Activated naive CD4-positive, alpha-beta T cell treated with anti-CD3 and anti-CD28 coated beads for 36 hours (primary cell): Measurements from ENCODE around the gene TIGD4. TPM values are rescaled to one million over a fixed set of nuclear protein-coding genes. Genes with fewer than 3 reads are reported as not detected.

Source experiments
- CTCF ChIA-PET: fragments of 350-600 bp; sonication (Branson Sonifier 250); formaldehyde crosslinking; loops from one replicate; lab custom pipeline; 2021; ENCODE audit warnings: antibody characterized with exemption; lab: Charles Lee
- DNase-seq: peaks from one replicate; pipeline ENCODE4 v3.0.0-alpha.2; 2020
- H3K27ac Mint-ChIP-seq: one replicate; pipeline ENCODE4 v1.8.0; 2021; ENCODE audit warnings: mild to moderate bottlenecking, mixed read lengths
- H3K27me3 Mint-ChIP-seq: one replicate; pipeline ENCODE4 v1.8.0; 2021; ENCODE audit warnings: low read depth, mixed read lengths
- H3K36me3 Mint-ChIP-seq: one replicate; pipeline ENCODE4 v1.8.0; 2021; ENCODE audit warnings: low read depth, mixed read lengths
- H3K4me1 Mint-ChIP-seq: one replicate; pipeline ENCODE4 v1.8.0; 2021; ENCODE audit warnings: low read depth, mixed read lengths
- H3K4me3 Mint-ChIP-seq: one replicate; pipeline ENCODE4 v1.8.0; 2021; ENCODE audit warnings: mild to moderate bottlenecking, moderate library complexity, mixed read lengths
- H3K9me3 Mint-ChIP-seq: one replicate; pipeline ENCODE4 v1.8.0; 2021; ENCODE audit warnings: mixed read lengths
- intact Hi-C: fragments of 100-400 bp; cut with micrococcal nuclease; formaldehyde crosslinking; loops from one replicate; pipeline ENCODE4 v1.15.1; 2023
- total RNA-seq, 2 experiments: library from RNA; stranded (reverse); gene quantifications; one replicate each; pipeline ENCODE4 v1.2.3, GENCODE V29; 2021

TIGD4 gene
- total RNA-seq, 2 experiments from 2014 or later, result 0.07 to 0.27 TPM

DNA sequence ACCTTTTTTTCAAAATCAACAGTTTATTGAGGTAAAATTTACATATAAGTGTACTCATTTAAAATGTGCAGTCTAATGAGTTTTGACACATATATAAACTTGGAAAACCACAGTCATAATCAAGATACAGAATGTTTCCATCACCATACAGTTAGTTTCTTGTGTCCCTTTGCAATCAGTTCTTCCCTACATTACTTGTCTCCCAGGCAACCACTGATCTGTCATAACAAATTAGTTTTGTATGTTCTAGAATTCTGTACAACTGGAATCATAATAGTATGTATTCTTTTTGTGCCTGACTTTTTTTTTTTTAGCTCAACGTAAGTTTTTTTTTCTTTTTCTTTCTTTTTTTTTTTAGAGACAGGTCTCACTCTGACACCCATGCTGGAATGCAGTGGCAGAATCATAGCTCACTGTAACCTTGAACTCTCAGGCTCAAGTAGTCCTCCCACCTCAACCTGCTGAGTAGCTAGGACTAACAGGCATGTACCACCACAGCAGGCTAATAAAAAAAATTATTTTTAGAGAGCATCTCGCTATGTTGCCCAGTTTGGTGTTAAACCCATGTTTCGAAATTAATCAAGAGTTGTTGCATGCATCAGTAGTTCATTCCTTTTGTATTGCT is 27.1 kb upstream of the TIGD4 start:
- intact Hi-C loops, result no loop called here
- no peak overlapping the region for H3K4me3 Mint-ChIP-seq
- CTCF ChIA-PET, result interaction anchor here (0.6 to 0.7 kb wide), 2 partner anchors 126 to 309 kb away, joined by 3 to 4 read pairs; no protein-coding TSS in a partner anchor

DNA sequence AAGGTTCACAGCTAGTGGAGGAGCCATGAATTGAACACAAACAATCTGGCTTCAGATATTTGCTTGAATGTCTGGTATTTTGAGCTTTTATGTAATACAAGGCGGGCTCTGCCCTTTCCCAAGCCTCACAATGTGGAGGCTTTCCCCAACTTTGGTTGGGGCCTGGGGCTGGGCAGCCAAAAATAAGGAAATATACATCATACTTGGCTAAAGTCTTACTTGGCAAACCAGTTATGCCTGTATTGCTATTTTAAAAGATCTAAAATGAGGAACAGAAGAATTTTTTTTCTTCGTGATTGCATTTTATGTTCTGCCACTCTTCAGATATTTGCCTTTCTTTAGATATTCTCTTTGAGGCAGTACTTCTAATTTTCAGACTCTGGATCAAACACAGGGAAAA is 26.3 kb upstream of the TIGD4 start:
- Mint-ChIP-seq H3K27me3 (no peaks in the 10 kb centered on the region), H3K27ac (no peak overlapping the region), H3K9me3 (peaks cover 4% of the 10 kb centered on the region), H3K4me1 (peaks cover 10% of the 10 kb centered on the region), H3K36me3 (peaks cover 8% of the 10 kb centered on the region), H3K4me3 (no peak overlapping the region)
- no peak for DNase-seq
- CTCF ChIA-PET, result no interaction called here
- intact Hi-C loops, result no loop called here

More for the DNA sequence above, 27.1 kb upstream of the TIGD4 start:
- no peak overlapping the region for H3K27ac Mint-ChIP-seq
- H3K36me3 Mint-ChIP-seq, result peaks cover 15% of the 10 kb centered on the region
- no peak for DNase-seq
- peaks cover 4% of the 10 kb centered on the region for H3K9me3 Mint-ChIP-seq
- no peaks in the 10 kb centered on the region for H3K27me3 Mint-ChIP-seq
- H3K4me1 Mint-ChIP-seq, result peaks cover 10% of the 10 kb centered on the region

DNA sequence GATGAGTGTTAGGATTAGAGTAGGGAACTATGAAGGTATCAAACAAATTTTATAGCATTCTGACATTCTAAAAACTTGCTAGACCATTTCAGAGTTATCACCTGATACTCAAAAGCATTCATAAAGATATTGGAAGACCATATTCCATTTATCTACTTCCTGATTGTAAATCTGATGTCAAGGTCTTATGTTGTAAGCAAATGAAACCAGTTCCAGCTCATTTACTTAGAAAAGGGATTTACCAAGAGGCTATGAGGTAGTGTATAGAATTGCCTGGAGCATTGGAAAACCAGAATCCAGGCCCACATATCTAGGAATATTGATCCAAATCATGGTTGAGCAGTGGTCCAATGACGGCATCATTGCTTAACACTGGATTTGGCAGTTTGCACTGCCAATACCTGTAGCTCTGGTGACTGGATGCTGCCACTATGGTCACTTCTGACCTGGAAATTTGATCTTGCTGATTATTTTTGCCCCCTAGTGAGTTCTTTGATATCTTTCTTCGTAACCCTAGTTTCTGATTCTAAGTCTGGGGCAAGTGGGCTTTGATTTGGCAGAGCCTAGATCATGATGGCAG is 25.6 kb upstream of the TIGD4 start:
- H3K36me3 Mint-ChIP-seq, result peaks cover 5% of the 10 kb centered on the region
- no peak for DNase-seq
- no peak overlapping the region for H3K27ac Mint-ChIP-seq
- H3K4me3 Mint-ChIP-seq, result no peak overlapping the region
- CTCF ChIA-PET, result interaction anchor here (0.6 kb wide), 1 partner anchor 581 kb away, joined by 3 read pairs; no protein-coding TSS in a partner anchor
- peaks cover 10% of the 10 kb centered on the region for H3K4me1 Mint-ChIP-seq
- no peaks in the 10 kb centered on the region for H3K9me3 Mint-ChIP-seq
- intact Hi-C loops, result no loop called here
- H3K27me3 Mint-ChIP-seq, result no peaks in the 10 kb centered on the region

DNA sequence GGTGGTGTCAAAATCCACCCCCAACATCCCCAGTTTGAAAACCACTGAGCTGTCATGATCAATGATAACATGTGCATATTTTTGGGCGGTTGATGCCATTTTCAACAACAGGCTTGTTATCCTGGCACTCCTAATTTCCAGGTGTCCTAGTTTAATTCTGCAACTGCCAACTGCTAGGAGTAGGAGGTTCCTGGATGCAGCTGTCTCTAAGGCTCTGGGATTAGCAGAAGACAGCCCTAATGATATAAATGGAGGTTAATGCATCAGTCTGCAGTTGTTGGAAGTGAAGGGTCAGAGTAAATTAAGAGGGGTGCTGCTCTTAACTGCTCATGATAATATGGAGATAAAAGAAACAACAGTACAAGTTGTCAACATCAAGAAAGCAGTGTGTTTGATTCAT is 24.0 kb upstream of the TIGD4 start:
- no peak for DNase-seq
- CTCF ChIA-PET, result no interaction called here
- intact Hi-C loops, result no loop called here
- H3K27ac Mint-ChIP-seq, result no peak overlapping the region
- peaks cover 4% of the 10 kb centered on the region for H3K36me3 Mint-ChIP-seq
- no peaks in the 10 kb centered on the region for H3K27me3 Mint-ChIP-seq
- H3K4me3 Mint-ChIP-seq, result no peak overlapping the region
- H3K9me3 Mint-ChIP-seq, result no peaks in the 10 kb centered on the region
- H3K4me1 Mint-ChIP-seq, result peaks cover 10% of the 10 kb centered on the region

DNA sequence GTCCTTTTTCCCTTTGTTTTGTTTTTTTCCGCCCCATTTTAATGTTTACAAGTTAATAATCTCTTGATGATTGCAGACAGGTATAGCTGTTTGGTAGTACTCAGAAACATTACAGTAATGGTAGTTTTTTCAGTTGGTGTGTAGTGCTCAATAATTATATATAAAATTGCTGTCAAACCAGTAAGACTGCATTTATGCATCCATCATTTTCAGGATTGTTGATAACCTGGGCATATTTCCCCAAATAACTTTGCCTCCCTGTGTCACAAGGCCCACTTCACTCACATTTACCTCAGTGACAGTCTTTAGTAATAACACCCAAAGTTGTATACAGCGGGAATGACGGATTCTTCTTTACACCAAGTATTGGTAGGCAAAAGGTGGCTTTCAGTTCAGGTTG is 16.4 kb upstream of the TIGD4 start:
- Mint-ChIP-seq H3K36me3 (no peaks in the 10 kb centered on the region), H3K27me3 (no peaks in the 10 kb centered on the region), H3K4me3 (no peak overlapping the region), H3K27ac (no peak overlapping the region), H3K9me3 (no peaks in the 10 kb centered on the region), H3K4me1 (peaks cover 5% of the 10 kb centered on the region)
- no peak for DNase-seq
- intact Hi-C loops, result no loop called here
- CTCF ChIA-PET, result interaction anchor here (1.3 kb wide), 1 partner anchor 14 kb away, joined by 4 read pairs; no protein-coding TSS in a partner anchor

DNA sequence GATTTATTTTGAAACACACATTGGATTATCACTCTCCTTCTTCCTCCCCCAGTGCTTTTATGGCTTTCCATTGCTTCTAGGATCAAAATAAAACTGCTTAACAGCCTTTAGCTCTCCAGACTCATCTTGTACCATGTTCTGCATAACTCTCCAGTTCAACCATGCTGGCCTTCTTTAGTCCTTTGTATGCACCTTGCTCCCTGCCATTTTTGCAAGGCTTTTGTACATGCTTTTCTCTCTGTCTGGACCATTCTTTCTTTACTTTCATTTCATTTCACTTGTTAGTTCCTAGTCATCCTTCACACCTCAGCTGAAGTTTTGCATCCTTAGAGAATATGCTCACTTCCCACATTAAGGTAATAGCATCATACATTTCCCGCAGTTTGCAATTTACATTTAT is 7.1 kb upstream of the TIGD4 start:
- CTCF ChIA-PET, result no interaction called here
- H3K4me1 Mint-ChIP-seq, result peaks cover 28% of the 10 kb centered on the region
- H3K36me3 Mint-ChIP-seq, result peaks cover 2% of the 10 kb centered on the region
- peak overlapping the region; percentile 13 for H3K27ac Mint-ChIP-seq
- no peaks in the 10 kb centered on the region for H3K27me3 Mint-ChIP-seq
- no peaks in the 10 kb centered on the region for H3K9me3 Mint-ChIP-seq
- DNase-seq, result no peak
- intact Hi-C loops, result no loop called here
- no peak overlapping the region for H3K4me3 Mint-ChIP-seq

DNA sequence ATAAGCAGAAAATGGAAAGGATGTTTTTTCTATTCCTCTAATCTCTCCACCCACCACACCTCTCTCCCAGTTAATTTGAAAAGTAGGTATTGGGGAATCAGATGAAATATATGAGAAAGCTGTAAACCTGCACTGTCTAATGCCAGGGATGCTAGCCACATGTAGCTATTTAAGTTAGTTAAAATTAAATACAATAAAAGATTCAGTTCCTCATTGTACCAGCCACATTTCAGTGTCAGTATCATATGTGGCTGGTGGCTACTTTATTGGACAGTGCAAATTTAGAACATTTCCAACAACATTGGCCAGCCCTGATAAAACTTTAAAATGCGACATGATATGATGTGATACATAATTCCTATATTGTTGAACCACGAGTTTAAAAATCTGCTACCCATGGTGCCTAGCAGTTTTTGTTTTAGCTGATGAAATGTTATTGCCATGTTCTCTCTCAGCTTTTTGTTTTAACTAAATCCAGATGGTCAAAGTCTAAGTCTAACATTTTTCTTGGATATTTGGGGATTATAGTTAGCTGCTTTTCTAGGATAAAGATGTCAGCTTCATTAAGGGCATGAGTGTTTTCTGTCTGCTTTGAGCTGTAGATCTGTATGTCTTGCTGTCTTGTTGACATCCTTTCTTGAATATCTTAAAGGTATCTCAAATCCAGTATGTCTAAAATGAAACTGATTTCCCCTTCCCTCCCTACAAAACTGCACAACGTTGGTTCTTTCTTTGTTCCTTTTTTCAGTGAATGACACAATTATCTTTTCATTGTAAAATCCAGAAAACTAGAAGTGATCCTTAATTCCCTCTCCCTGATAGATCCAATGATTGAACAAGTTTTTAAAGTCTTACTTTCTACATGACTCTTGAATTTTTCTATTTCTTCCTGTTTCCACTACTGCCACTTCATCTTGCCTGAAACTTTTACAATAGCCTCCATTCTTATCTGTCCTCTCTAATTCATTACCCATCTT is 6.4 kb upstream of the TIGD4 start:
- intact Hi-C loops, result no loop called here
- CTCF ChIA-PET, result no interaction called here
- Mint-ChIP-seq H3K4me1 (peaks cover 31% of the 10 kb centered on the region), H3K27me3 (no peaks in the 10 kb centered on the region), H3K36me3 (peaks cover 2% of the 10 kb centered on the region), H3K4me3 (no peak overlapping the region), H3K27ac (peak overlapping the region; percentile 13), H3K9me3 (no peaks in the 10 kb centered on the region)
- no peak for DNase-seq

DNA sequence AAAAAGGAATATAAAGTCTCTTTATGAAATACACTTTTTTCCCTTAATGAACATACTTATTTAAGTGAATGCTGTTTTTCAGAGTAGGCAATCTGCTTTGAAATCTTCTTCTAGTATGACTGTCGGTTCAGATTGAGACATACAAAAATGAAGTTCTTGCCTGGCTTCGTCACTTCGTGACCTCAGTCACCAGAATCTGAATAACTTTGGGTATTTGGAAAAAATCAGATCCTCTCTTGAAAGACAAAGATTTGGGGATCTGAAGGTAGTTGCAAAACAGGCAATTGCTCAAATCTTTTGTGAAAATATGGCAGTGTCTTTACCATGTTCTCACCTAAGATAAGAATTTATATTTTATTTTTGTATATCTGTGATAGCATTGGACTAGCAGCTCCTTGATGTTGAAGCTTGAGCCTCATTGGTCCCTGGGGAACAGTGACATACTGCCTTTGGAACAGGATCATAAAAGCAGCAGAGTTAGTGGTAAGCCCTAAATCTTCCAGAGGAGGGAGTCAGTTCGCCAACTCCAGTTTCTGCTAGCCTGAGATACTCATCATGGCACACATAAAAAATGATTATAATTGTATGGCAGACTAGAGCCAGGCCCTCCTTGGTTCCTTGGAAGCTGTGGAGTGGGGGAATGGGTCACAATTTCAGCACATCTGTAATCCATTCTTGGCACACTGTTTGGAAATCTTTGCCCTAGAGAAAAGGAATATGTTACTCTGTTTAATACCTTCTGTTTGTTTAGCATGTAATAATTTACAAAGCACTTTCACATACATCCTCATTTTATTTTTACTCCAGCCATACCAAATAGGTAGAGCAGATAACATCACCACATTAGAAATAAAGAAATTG is 5.2 kb upstream of the TIGD4 start:
- Mint-ChIP-seq H3K36me3 (peaks cover 2% of the 10 kb centered on the region), H3K9me3 (no peaks in the 10 kb centered on the region), H3K4me3 (no peak overlapping the region), H3K27me3 (no peaks in the 10 kb centered on the region), H3K4me1 (peaks cover 36% of the 10 kb centered on the region), H3K27ac (no peak overlapping the region)
- peak; percentile 14 for DNase-seq
- intact Hi-C loops, result no loop called here
- CTCF ChIA-PET, result no interaction called here

DNA sequence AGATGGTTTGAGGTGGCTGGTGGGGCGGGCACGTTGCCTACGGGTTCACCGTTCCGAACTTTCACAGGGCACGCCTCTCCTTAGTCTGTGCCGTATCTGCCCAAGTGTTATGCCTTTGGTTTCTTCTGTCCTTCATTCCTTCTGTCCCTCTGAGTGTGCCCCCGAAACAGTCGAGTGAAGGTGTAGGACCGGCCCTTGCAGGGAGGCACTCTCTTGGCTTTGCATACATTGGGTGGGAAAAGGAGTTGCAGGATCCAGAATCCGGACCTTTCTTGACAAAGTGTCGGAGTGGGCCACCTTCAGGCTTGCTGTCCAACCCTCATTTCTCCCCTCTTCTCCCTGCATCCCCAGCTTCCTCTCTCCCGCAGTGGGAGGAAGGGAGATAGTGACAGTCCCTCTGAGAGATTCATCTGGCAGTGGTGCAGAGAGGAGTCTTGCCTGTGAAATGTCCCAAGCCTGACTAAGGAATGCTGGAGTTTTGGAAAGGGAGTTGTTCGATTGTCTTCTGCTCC is 793 bp upstream of the TIGD4 start:
- Mint-ChIP-seq H3K36me3 (no peaks in the 10 kb centered on the region), H3K4me3 (peak overlapping the region; percentile 91), H3K27ac (peak overlapping the region; percentile 75), H3K4me1 (peaks cover 27% of the 10 kb centered on the region), H3K27me3 (peaks cover 4% of the 10 kb centered on the region), H3K9me3 (no peaks in the 10 kb centered on the region)
- CTCF ChIA-PET, result interaction anchor here (1.2 to 2.6 kb wide), 2 partner anchors 279 to 305 kb away, joined by 3 to 7 read pairs; no protein-coding TSS in a partner anchor
- intact Hi-C loops, result no loop called here
- no peak for DNase-seq

DNA sequence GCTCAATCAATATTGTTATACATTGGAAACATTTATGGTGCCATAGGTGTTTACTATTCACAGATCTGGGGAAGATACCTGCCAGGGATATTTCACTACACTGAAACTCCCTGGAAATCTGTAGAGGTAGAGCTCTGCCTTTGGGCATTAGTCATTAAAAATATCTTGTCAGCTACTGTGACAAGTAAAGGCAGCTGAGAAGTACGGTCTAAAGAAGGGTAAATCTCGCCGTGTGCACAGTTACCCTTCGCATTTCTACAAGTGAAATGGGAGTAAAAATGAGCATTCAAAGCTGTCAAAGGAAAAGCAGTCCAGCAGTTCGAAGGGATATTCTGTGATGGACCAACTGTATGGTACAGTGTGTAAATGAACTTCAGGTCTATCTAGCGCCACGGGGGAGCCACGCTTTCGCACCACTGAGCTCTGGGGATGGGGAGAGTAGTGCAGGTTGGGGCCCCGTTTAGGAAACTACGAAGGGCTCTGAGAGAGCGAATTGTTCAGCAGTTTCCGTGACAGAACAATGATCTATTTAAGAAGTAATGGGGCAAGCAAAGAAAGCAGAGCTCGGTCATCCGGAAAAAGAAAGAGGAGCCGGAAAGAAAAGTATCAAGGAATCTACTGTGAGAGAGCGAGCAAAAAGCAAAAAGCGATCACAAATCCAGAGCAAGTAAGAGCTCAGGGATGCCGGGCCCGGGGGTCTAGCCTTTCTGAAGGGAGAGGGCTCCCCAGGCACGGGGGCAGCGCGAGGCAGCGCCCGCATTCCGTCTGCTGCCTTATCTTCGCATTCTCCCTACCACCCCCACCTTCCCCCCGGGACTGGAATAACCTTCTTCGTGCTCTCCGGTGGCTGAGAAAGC is 646 bp downstream of the TIGD4 start:
- H3K27me3 Mint-ChIP-seq, result peaks cover 4% of the 10 kb centered on the region
- H3K4me3 Mint-ChIP-seq, result peak overlapping the region; percentile 91
- peak overlapping the region; percentile 75 for H3K27ac Mint-ChIP-seq
- CTCF ChIA-PET, result interaction anchor here (0.6 to 2.6 kb wide), 12 partner anchors 9 to 369 kb away, joined by 3 to 7 read pairs (median 4); partner anchors contain the start of genes FBXW7 and TMEM154
- no peaks in the 10 kb centered on the region for H3K36me3 Mint-ChIP-seq
- DNase-seq, result peak; percentile 47
- no peaks in the 10 kb centered on the region for H3K9me3 Mint-ChIP-seq
- intact Hi-C loops, result loop anchor here (1.0 to 10.0 kb wide), 8 partner anchors 99 to 1684 kb away; partner anchors contain the start of genes FBXW7, FHIP1A and RPS3A
- peaks cover 23% of the 10 kb centered on the region for H3K4me1 Mint-ChIP-seq
